Activated CD8-positive, alpha-beta T cell treated with anti-CD3 and anti-CD28 coated beads for 36 hours (primary cell): ENCODE data around the gene CLCA2. TPM values are rescaled to one million over a fixed set of nuclear protein-coding genes. Genes with fewer than 3 reads are reported as not detected.

Experiments
- ATAC-seq: fragments of 200-7000 bp; cut with Tn5 transposase; one replicate; pipeline ENCODE4 v1.10.0; 2021; ENCODE audit warnings: mild to moderate bottlenecking, moderate library complexity
- CTCF ChIA-PET: fragments of 350-600 bp; sonication (Branson Sonifier 250); formaldehyde crosslinking; loops from one replicate; lab custom pipeline; 2021; ENCODE audit warnings: antibody characterized with exemption; lab: Charles Lee
- POLR2A ChIA-PET: fragments of 350-600 bp; sonication (Branson Sonifier 250); formaldehyde crosslinking; loops from one replicate; lab custom pipeline; 2021; ENCODE audit warnings: antibody characterized with exemption; lab: Charles Lee
- DNase-seq: peaks from one replicate; pipeline ENCODE4 v3.0.0-alpha.2; 2020
- H3K27ac Mint-ChIP-seq: one replicate; pipeline ENCODE4 v1.8.0; 2021; ENCODE audit warnings: mild to moderate bottlenecking, mixed read lengths
- H3K27me3 Mint-ChIP-seq: one replicate; pipeline ENCODE4 v1.8.0; 2021; ENCODE audit warnings: mixed read lengths
- H3K36me3 Mint-ChIP-seq: one replicate; pipeline ENCODE4 v1.8.0; 2021; ENCODE audit warnings: low read depth, mixed read lengths
- H3K4me1 Mint-ChIP-seq: one replicate; pipeline ENCODE4 v1.8.0; 2021; ENCODE audit warnings: low read depth, mixed read lengths
- H3K4me3 Mint-ChIP-seq: one replicate; pipeline ENCODE4 v1.8.0; 2021; ENCODE audit warnings: mild to moderate bottlenecking, moderate library complexity, mixed read lengths
- H3K9me3 Mint-ChIP-seq: one replicate; pipeline ENCODE4 v1.8.0; 2021; ENCODE audit warnings: mixed read lengths
- intact Hi-C: fragments of 100-400 bp; cut with micrococcal nuclease; formaldehyde crosslinking; loops from one replicate; pipeline ENCODE4 v1.10.0; 2022
- total RNA-seq, 2 experiments: library from RNA; stranded (reverse); gene quantifications; one replicate each; pipeline ENCODE4 v1.2.3, GENCODE V29; 2021
- TF ChIP-seq, protein P1 (sequence below): fragments of 200-600 bp; IDR thresholded peaks from one replicate; pipeline ENCODE4 v1.8.0; 2022; ENCODE audit warnings: antibody characterized with exemption, mild to moderate bottlenecking

The CLCA2 gene
- total RNA-seq, 2 experiments from 2014 or later, result not detected

GRCh38 chr1:86460998-86461397 is 37.0 kb downstream of the CLCA2 start:
- ATAC-seq (no peak), DNase-seq (no peak)
- ChIA-PET POLR2A (no interaction called here), CTCF (interaction anchor here (2.2 to 4.0 kb wide), 2 partner anchors 13 to 39 kb away, joined by 8 to 19 read pairs; no protein-coding TSS in a partner anchor)
- Mint-ChIP-seq H3K4me1 (no peaks in the 10 kb centered on the region), H3K9me3 (no peaks in the 10 kb centered on the region), H3K27ac (no peak overlapping the region), H3K27me3 (peaks cover 6% of the 10 kb centered on the region), H3K4me3 (no peak overlapping the region), H3K36me3 (no peaks in the 10 kb centered on the region)
- intact Hi-C loops, result no loop called here
- TF ChIP-seq, protein P1, sequence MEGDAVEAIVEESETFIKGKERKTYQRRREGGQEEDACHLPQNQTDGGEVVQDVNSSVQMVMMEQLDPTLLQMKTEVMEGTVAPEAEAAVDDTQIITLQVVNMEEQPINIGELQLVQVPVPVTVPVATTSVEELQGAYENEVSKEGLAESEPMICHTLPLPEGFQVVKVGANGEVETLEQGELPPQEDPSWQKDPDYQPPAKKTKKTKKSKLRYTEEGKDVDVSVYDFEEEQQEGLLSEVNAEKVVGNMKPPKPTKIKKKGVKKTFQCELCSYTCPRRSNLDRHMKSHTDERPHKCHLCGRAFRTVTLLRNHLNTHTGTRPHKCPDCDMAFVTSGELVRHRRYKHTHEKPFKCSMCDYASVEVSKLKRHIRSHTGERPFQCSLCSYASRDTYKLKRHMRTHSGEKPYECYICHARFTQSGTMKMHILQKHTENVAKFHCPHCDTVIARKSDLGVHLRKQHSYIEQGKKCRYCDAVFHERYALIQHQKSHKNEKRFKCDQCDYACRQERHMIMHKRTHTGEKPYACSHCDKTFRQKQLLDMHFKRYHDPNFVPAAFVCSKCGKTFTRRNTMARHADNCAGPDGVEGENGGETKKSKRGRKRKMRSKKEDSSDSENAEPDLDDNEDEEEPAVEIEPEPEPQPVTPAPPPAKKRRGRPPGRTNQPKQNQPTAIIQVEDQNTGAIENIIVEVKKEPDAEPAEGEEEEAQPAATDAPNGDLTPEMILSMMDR, result no peak

DNA sequence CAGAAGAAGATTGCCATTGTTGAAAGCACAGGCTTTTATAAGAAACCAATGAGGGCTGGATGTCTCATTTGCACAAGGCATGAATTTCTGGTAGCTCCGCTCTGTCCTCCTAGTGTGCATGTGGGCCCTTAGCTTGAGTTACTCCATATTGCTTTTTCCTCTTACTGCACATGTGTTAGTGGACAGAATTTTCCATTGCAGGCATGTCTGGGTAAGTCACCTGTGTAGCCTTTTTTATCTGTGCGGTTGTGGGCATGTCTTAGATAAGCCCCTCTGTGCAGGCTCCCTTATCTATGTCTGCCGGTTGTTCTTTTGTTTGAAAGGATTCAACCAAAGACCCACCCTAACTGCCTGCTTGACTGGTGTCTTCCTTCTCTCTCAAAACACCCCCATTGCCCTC is 37.5 kb downstream of the CLCA2 start:
- Mint-ChIP-seq H3K27ac (no peak overlapping the region), H3K9me3 (no peaks in the 10 kb centered on the region), H3K27me3 (peaks cover 6% of the 10 kb centered on the region), H3K4me3 (no peak overlapping the region), H3K4me1 (no peaks in the 10 kb centered on the region), H3K36me3 (no peaks in the 10 kb centered on the region)
- CTCF ChIA-PET, result interaction anchor here (2.2 to 4.0 kb wide), 2 partner anchors 13 to 39 kb away, joined by 8 to 19 read pairs; no protein-coding TSS in a partner anchor
- ATAC-seq (no peak), DNase-seq (no peak)
- intact Hi-C loops, result no loop called here
- POLR2A ChIA-PET, result no interaction called here
- TF ChIP-seq, protein P1, result no peak

- no peak for DNase-seq
- H3K27ac Mint-ChIP-seq, result no peak overlapping the region
- ChIA-PET POLR2A (no interaction called here), CTCF (interaction anchor here (4.0 kb wide), 1 partner anchor 9 kb away, joined by 19 read pairs; no protein-coding TSS in a partner anchor)
- intact Hi-C loops, result no loop called here
- no peaks in the 10 kb centered on the region for H3K9me3 Mint-ChIP-seq
- H3K36me3 Mint-ChIP-seq, result no peaks in the 10 kb centered on the region
- no peak for ATAC-seq
- H3K4me3 Mint-ChIP-seq, result no peak overlapping the region
- TF ChIP-seq, protein P1, result no peak
- H3K27me3 Mint-ChIP-seq, result peaks cover 1% of the 10 kb centered on the region
- H3K4me1 Mint-ChIP-seq, result no peaks in the 10 kb centered on the region
Measured at GRCh38 chr1:86464819-86465218, 40.8 kb downstream of the CLCA2 start.

DNA sequence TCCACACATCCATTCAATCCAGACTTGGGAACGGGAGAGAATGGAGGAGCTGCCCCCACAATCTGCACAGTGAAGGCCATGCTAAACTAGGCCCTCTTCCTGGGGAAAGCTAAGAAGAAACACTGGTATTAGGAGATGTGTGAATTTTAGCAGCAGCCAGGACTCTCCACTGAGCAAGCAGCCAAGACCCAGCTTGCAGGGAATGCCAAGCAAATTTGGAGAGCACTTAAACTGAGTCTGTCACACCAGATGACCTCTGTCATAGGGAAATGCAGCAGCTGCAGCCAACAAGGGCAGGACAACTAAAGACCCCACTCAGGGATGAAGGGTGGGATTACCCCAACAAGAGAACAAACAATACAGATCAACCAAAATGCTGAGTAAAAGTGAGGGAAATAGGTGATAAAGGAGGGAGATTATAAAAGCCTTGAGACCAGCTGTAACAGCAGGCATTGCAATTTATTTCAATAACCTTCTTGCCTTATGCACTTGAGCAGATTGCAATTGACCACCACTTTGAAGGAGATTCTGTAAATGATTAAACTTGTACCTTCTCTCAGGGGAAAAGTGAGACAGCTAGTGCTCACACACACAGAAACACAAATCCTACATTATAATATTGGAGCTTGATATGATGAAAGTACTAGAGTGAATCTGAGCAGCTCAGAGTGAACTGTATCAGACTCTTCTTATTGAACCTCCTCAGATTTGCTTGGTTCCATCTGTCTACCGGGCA is 42.3 kb downstream of the CLCA2 start:
- DNase-seq, result no peak
- CTCF ChIA-PET, result interaction anchor here (0.6 to 1.2 kb wide), 3 partner anchors 9 to 86 kb away, joined by 3 to 6 read pairs (median 3); no protein-coding TSS in a partner anchor
- POLR2A ChIA-PET, result no interaction called here
- peaks cover 6% of the 10 kb centered on the region for H3K27me3 Mint-ChIP-seq
- no peaks in the 10 kb centered on the region for H3K4me1 Mint-ChIP-seq
- no peaks in the 10 kb centered on the region for H3K9me3 Mint-ChIP-seq
- H3K4me3 Mint-ChIP-seq, result no peak overlapping the region
- no peak for ATAC-seq
- TF ChIP-seq, protein P1, result no peak
- intact Hi-C loops, result no loop called here
- H3K27ac Mint-ChIP-seq, result no peak overlapping the region
- H3K36me3 Mint-ChIP-seq, result no peaks in the 10 kb centered on the region

GRCh38 chr1:86466986-86467385 is 43.0 kb downstream of the CLCA2 start:
- no peak overlapping the region for H3K4me3 Mint-ChIP-seq
- no peak for ATAC-seq
- H3K27me3 Mint-ChIP-seq, result peaks cover 8% of the 10 kb centered on the region
- TF ChIP-seq, protein P1, result no peak
- ChIA-PET POLR2A (no interaction called here), CTCF (interaction anchor here (1.1 to 1.2 kb wide), 2 partner anchors 34 to 87 kb away, joined by 3 to 6 read pairs; no protein-coding TSS in a partner anchor)
- H3K36me3 Mint-ChIP-seq, result no peaks in the 10 kb centered on the region
- intact Hi-C loops, result no loop called here
- H3K9me3 Mint-ChIP-seq, result no peaks in the 10 kb centered on the region
- no peak for DNase-seq
- H3K4me1 Mint-ChIP-seq, result no peaks in the 10 kb centered on the region
- H3K27ac Mint-ChIP-seq, result no peak overlapping the region
